Measurements from ENCODE around the gene EBP. TPM values are rescaled to one million over a fixed set of nuclear protein-coding genes. Genes with fewer than 3 reads are reported as not detected.

The EBP gene
- polyA plus RNA-seq, 1 donor (not counting 4 experiments of a cell fraction or from before 2014, with no cell fraction given), result 194 TPM

DNA sequence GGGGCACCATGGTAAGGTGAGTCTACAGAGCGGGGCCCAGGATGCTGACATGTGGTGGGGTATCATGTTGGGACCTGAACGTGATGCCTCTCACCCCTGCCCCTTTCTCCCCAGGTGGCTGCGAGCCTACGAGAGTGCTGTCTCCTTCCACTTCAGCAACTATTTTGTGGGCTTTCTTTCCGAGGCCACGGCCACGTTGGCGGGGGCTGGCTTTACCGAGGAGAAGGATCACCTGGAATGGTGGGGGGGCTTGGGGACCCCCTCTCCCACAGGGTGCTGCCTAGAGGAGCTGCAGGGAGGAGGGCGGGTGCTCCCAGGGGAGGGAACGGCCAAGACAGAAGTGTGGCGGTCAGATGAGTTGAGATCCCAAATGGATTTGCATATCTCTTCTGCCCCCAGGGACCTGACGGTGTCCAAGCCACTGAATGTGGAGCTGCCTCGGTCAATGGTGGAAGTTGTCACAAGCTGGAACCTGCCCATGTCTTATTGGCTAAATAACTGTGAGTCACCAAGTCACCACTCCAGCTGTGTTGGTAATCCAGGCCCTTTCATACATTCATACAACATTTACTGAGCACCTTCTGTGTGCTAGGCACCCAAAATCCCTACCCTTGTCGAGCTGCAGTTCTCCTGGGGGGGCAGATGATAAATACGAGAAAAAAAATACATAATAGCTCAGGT is 7.3 kb upstream of the EBP start:
- no peaks in the 10 kb centered on the region for H4K20me1 ChIP-seq (ENCODE audit: control insufficient read depth, extremely low read depth, insufficient read depth, low read length)
- H3K27me3 ChIP-seq (ENCODE audit: control insufficient read depth, extremely low read depth, insufficient read depth, low read length), result no peaks in the 10 kb centered on the region
- H3K79me2 ChIP-seq (ENCODE audit: control insufficient read depth, insufficient read depth, low read length), result peaks cover 15% of the 10 kb centered on the region
- no peak overlapping the region for H3K27ac ChIP-seq (ENCODE audit: control insufficient read depth, insufficient read depth, low read length)
- dilution Hi-C loops (cut with MboI; ENCODE audit: extremely low pct_ligation_motif_present, low sequenced_read_pairs), result no loop called here
- H3K9me1 ChIP-seq (ENCODE audit: control insufficient read depth, extremely low read depth, insufficient read depth, low read length), result no peaks in the 10 kb centered on the region
- H3K4me1 ChIP-seq (ENCODE audit: control insufficient read depth, extremely low read depth, insufficient read depth, low read length), result peaks cover 14% of the 10 kb centered on the region
- peaks cover 3 to 4% of the 10 kb centered on the region in 2 experiments for H3K36me3 ChIP-seq (ENCODE audit: control insufficient read depth in 2 of 2, extremely low read depth in 1 of 2, insufficient read depth in 2 of 2, low read length in 2 of 2)
- H3K9ac ChIP-seq (ENCODE audit: control insufficient read depth, extremely low read depth, insufficient read depth, low read length), result no peak overlapping the region
- no peak overlapping the region for H3K4me3 ChIP-seq (ENCODE audit: control insufficient read depth in 2 of 3, extremely low read depth in 1 of 3, insufficient read depth in 2 of 3, low read depth in 1 of 3, low read length in 3 of 3)
- H3K9me3 ChIP-seq (ENCODE audit: control insufficient read depth, low read depth, low read length), result peaks cover 4% of the 10 kb centered on the region
- H3K4me2 ChIP-seq (ENCODE audit: control insufficient read depth, extremely low read depth, insufficient read depth, low read depth, low read length), result no peak overlapping the region
- H2AFZ ChIP-seq (ENCODE audit: control insufficient read depth, low read length), result no peak overlapping the region
- DNase-seq (ENCODE audit: low read depth, low spot score) (no peak), FAIRE-seq (peak; percentile 51)
- TF ChIP-seq CTCF (optimal IDR thresholded peaks at IDR 0.05 in 1 of 3, IDR thresholded peaks at IDR 0.05 in 1 of 3, conservative IDR thresholded peaks at IDR 0.05 in 1 of 3; ENCODE audit: extremely low read depth in 1 of 3, insufficient read depth in 2 of 3, low read length in 3 of 3) (no peak), EZH2 (IDR thresholded peaks at IDR 0.05; ENCODE audit: low read length) (no peak)

- Histone ChIP-seq H3K4me2 (ENCODE audit: control insufficient read depth, extremely low read depth, insufficient read depth, low read depth, low read length) (no peak overlapping the region), H3K4me1 (ENCODE audit: control insufficient read depth, extremely low read depth, insufficient read depth, low read length) (peaks cover 9% of the 10 kb centered on the region), H3K9me3 (ENCODE audit: control insufficient read depth, low read depth, low read length) (peaks cover 2% of the 10 kb centered on the region), H2AFZ (ENCODE audit: control insufficient read depth, low read length) (no peak overlapping the region), H3K4me3 (ENCODE audit: control insufficient read depth in 2 of 3, extremely low read depth in 1 of 3, insufficient read depth in 2 of 3, low read depth in 1 of 3, low read length in 3 of 3) (no peak overlapping the region), H3K27ac (ENCODE audit: control insufficient read depth, insufficient read depth, low read length) (no peak overlapping the region), H3K9ac (ENCODE audit: control insufficient read depth, extremely low read depth, insufficient read depth, low read length) (no peak overlapping the region), H3K36me3 (ENCODE audit: control insufficient read depth in 2 of 2, extremely low read depth in 1 of 2, insufficient read depth in 2 of 2, low read length in 2 of 2) (peaks cover 4 to 5% of the 10 kb centered on the region in 2 experiments), H3K27me3 (ENCODE audit: control insufficient read depth, extremely low read depth, insufficient read depth, low read length) (no peaks in the 10 kb centered on the region), H3K9me1 (ENCODE audit: control insufficient read depth, extremely low read depth, insufficient read depth, low read length) (no peaks in the 10 kb centered on the region), H4K20me1 (ENCODE audit: control insufficient read depth, extremely low read depth, insufficient read depth, low read length) (no peaks in the 10 kb centered on the region), H3K79me2 (ENCODE audit: control insufficient read depth, insufficient read depth, low read length) (peaks cover 8% of the 10 kb centered on the region)
- FAIRE-seq (no peak), DNase-seq (ENCODE audit: low read depth, low spot score) (no peak)
- dilution Hi-C loops (cut with MboI; ENCODE audit: extremely low pct_ligation_motif_present, low sequenced_read_pairs), result no loop called here
- no peak for TF ChIP-seq CTCF (optimal IDR thresholded peaks at IDR 0.05 in 1 of 3, IDR thresholded peaks at IDR 0.05 in 1 of 3, conservative IDR thresholded peaks at IDR 0.05 in 1 of 3; ENCODE audit: extremely low read depth in 1 of 3, insufficient read depth in 2 of 3, low read length in 3 of 3)
- no peak for TF ChIP-seq EZH2 (IDR thresholded peaks at IDR 0.05; ENCODE audit: low read length)
Observed at GRCh38 chrX:48514868-48515460, 6.6 kb upstream of the EBP start.
